HG03196 (cell line): ENCODE data around the gene BICDL1.
A peak's percentile ranks its signal among the peaks of the same experiment; 100 is the strongest.

Experiments used
- ATAC-seq: cut with Tn5 transposase; IDR thresholded peaks from one replicate; pipeline ENCODE4 v1.9.1; 2021; ENCODE audit not compliant: unreplicated experiment

Gene BICDL1

GRCh38 chr12:120121343-120121742 is 132.3 kb downstream of the BICDL1 start:
- ATAC-seq: no peak

DNA sequence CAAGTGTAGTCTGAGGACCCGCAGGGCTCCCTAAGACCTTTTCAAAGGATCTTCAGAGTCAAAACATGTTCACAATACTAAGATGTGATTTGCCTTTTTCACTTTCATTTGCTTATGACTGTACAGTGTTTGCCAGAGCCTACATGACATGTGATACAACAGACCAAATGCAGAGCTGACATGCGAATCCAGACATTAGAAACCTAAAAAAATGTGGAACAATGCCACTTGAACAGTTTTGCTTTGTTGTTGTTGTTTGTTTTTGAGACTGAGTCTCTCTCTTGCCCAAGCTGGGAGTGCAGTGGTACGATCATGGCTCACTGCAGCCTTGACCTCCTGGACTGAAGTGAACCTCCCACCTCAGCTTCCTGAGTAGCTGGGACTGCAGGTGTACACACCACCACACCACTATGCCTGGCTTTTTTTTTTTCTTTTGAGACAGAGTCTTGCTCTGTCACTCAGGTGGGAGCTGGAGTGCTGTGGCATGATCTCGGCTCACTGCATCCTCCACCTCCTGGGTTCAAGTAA is 132.8 kb downstream of the BICDL1 start:
- ATAC-seq: peak; percentile 26

DNA sequence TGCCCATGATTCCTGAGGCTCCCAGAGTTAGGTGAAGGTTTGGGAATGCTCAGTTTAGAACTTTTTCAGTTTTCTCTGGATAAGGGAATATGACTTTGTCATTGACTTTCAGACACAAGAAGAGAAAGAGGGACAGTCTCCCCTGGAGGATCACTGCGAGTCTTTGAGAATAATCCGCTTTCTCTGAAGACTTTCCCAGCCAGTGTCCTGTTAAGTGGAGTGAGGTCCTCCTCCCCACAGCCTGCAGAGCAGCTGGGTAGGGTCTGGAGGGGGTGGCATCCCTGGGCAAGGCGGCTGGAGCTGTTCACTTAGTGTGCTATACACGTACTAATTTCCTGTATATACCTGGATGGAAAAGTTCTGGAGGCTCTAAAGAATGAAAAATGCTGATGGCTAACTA is 136.0 kb downstream of the BICDL1 start:
- no peak for ATAC-seq

DNA sequence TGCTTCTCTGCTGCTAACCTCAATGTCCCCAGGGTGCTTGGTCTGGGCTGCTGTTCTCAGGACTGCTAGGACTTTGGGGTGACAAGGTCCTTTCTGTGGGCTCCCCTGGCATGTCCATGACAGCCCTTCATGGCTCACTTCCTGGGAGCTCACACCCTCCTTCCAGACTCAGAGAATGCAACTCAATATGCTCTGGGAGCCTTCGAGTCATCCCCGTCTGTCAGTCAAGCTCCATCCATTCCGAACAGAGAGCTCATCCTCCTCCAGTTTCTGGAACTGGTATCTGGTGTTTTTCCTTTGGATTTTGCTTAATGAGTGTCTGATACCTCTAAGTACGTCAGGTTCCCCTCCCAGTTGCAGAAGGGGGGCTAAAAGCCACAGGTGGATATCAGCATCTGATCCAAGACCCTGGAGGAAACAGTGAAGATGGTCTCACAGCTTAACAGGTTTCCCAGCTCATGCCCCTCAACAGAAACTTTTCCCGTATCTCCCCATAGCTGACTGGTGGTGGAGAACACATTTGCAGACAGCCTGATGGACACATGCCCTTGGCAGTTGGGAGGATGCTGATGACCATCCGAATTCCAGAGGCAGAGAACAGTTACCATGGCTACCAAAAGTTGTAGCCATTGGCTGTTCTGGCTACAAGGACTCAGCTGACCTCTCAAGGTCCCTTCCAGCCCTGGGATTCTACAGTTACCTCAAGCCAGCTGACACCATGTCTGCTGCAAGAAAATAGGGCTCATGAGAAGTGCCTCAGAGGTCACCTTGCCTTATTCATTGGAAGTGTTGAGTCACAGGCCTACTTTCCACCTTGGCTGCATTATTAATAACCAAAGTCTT is 137.0 kb downstream of the BICDL1 start:
- no peak for ATAC-seq

GRCh38 chr12:120126635-120127005 is 137.6 kb downstream of the BICDL1 start:
- ATAC-seq: no peak

DNA sequence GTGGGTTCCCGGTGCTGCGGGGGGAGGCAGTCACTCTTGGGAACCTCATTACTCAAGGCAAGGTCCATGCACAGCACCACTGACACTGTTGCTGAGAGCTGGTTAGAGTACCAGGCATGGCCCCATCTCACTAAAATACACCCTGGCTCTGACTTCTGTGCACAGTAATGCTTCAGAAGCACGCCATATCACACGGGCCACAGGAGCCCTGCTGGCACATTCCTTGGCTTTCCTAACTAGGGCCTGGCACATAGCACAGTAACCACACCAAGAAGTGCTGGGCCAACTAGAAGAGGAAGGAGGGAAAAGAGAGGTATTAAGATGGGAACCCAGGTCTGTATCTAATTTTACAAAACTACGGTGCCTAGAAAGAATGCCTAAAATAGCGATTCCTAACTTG is 141.0 kb downstream of the BICDL1 start:
- no peak for ATAC-seq

DNA sequence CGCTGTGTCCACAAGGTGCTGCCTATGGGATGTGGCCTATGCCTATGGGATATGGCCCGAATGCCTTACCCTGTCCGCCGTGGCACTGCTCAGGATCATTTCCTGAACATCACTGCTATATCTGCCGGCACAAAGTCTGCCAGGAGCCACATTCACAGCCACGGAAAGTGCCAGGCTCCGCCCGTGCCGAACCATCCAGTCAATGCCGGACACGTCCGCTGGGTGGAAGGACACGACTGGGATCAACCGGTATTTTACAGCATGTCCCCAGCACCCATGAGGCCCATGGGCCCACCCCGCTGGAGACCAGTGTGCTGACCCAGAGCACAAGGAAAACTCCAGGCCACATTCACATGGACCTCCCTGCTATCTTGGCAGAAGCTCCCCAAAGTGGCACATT is 142.1 kb downstream of the BICDL1 start:
- ATAC-seq: no peak

- ATAC-seq: no peak
These were observed 143.2 kb downstream of the BICDL1 start for GRCh38 chr12:120132054-120132836.

DNA sequence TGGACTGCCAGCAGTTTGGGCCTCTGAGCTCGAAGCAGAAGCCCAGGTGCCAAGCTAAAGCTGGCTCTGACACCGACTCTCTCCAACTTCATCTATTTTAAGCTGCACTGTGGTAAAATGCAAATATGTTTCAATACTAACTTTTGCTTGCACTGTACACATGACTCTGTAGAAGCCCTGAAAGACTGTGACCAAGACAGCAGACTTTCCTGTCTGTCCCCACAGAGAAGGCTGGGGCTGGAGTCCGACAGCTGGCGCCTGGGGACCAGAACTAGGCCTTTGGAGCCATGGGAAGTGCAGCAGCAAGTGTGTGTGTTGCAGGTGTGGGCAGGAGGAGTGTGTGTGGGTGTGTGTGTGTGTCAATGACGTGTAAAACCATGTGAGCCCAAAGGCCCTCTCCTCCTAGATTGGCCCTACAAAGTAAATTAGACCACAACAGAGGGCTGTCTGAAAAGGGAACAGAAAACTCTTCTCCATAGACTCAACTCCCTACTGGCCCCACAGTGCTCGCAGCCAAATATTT is 143.9 kb downstream of the BICDL1 start:
- ATAC-seq: peak; percentile 81

DNA sequence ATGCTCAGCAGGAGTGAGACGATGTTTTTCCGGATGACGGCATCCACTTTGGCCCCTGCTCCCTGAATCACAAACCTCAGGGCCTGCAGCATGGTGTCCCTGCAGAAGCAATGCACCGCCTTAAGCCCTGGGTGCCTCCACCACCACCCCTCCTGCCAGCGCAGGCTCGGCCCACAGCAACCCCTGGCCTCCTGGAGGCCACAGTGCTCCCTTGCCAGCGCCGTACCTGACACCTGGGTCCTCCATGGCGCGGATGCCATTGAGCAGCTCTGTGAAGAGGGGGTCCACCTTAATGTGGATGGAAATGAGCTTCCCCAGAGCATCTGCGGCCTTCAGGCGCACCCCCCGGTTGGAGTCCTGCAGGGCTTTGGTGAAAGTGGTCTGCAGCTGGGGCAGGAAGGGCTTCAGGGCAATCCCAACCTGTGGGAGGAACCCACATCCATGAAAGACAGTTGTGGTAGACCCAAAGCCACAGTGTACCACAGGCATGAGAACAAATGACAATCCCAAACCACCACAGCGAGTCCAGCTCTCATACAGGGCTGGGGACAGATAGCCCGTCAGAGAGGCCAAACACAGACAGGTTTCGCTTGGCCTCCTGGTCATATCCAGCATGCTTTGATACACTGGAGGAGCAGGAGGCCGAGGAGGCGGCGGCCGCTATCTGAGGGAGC is 145.4 kb downstream of the BICDL1 start:
- no peak for ATAC-seq

- ATAC-seq: no peak
These were observed 147.2 kb downstream of the BICDL1 start for GRCh38 chr12:120136093-120136770.

GRCh38 chr12:120137833-120138232 is 148.8 kb downstream of the BICDL1 start:
- ATAC-seq: no peak

DNA sequence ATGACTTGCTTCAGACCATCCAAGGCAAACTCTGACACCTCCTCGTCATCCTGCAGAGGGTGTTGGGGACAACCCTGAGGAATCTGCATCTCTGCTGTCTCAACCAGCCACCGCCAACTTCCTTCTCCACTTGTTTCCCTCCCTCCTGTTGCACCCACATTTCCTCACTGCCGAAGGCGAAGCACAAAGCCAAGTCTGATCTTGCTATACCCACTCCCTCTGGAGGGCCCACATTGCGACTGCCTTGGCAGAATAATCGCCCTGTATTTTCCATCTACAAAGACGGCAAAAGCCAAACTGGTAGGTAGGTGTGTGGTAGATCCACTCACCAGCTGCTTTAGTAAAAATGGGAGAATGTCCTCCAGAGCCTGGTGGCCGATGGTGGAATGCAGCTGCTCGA is 149.3 kb downstream of the BICDL1 start:
- ATAC-seq: no peak

- no peak for ATAC-seq
These were observed 150.9 kb downstream of the BICDL1 start for GRCh38 chr12:120139958-120140357.

- no peak for ATAC-seq
These were observed 151.6 kb downstream of the BICDL1 start for GRCh38 chr12:120140603-120141002.

GRCh38 chr12:120141336-120141735 is 152.3 kb downstream of the BICDL1 start:
- ATAC-seq: no peak

DNA sequence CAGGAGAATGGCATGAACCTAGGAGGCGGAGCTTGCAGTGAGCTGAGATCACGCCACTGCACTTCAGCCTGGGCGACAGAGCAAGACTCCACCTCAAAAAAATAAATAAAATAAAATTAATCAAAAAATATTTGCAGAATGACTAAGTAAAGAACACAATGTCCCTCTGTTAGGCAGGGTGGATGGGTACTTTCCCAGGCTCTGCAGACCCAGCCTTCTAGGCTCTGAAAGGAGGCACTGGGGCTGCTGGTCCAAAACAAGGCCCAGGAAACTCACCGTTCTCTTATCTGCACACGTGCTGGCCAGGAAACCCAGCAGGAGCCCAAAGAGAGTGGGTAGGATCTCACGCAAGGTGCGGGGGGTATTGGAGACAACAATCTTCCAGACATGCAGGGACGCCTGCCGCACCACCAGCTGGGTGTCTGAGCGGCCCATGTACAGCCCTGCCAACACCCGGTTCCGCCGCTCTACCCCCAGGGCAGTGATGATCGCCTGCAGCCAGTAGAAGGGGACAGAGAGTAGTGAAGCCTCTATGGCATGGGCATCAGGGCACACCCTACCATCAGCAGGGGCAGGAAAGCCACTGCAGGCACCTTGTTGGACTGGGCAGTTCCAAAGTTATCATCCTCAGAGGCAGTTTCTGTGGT is 153.3 kb downstream of the BICDL1 start:
- ATAC-seq: no peak
